ENCODE measurements around the gene TMEM198.

The TMEM198 gene

GRCh38 chr2:219591091-219591490 is 47.3 kb downstream of the TMEM198 start:
- DNase-seq = no peak

DNA sequence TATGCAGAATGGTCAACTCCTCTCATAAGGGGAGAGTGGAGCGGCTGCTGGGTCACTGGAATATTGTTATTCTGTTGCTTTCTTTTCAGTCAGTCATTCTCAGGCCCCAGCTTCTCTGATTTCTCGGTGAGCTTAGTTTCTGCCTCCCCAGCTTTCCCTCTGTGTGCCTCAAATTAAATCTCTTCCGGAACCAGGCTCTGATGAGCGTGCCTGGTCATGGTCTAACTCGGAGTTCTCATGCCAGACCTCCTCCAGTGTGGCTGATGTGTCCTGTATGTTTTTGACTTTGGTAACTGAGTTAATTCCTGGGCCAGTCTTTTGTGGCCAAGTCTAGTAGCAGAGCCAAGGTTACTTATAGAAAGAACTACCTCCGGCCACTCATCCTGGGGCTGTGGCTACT is 48.9 kb downstream of the TMEM198 start:
- DNase-seq = no peak

GRCh38 chr2:219593154-219593553 is 49.3 kb downstream of the TMEM198 start:
- DNase-seq = no peak

DNA sequence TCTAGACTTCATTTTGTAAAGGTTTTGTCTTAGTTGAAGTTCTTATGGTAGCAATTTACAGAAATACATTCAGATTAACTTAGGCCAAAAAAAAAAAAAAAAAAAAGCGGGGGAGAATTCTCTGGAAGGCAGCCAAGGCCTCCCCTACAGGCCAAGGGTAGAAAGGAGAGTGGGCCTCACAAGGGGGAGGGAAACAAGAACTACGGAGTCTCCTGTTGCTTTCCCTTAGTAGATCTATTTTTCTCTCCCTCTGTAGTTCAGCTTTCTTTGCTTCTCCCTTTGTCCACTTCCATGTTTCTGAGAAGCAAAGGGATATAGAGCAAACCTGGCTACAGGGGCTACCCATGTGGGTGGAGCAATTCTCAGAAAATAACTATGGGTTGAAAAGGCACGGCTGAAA is 51.4 kb downstream of the TMEM198 start:
- DNase-seq = no peak

DNA sequence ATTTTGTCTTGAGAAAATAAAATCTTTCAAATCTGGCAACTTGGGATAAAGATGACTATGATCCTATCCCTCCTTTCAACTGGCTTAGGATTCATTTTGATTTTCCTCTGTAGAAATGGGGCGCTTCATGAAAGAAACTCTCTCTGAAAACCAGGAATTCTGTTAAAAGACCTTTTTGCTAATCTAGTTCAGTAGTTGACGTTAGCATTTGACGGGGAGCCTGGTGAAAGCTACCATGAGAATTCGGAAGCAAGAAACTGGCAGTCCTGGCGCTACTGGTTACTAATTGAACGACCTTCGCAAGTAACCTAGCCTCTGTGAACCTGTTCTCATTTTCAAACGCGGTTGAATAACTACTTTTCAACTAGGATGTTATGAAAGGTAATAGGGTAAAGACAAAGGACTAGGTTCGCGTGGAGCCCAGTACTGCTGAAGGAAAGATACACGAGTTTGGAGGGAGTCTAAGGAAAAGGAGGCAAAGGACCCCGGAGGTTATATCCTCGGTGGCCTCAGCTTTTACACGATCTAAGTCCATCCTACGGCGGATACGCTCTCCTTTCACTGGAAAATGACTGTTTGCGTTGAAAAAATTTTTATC is 53.2 kb downstream of the TMEM198 start:
- no peak for DNase-seq

- peak; percentile 88 for DNase-seq
Observed at GRCh38 chr2:219597552-219598307, 53.9 kb downstream of the TMEM198 start, which contains the start of gene STK11IP. TSS of gene STK11IP (plus strand) at chr2:219597857. CDS start at chr2:219598120, 263 bp downstream.

GRCh38 chr2:219598308-219599078 is 54.7 kb downstream of the TMEM198 start:
- no peak for DNase-seq

Measured in CD4-positive, alpha-beta T cell treated with Interleukin-21 for 1 hour (primary cell).